HepG2 (cell line): ENCODE measurements around the gene AUP1. TPM values are rescaled to one million over a fixed set of nuclear protein-coding genes. Genes with fewer than 3 reads are reported as not detected.

Source experiments
- ATAC-seq: fragments of 200-7000 bp; cut with Tn5 transposase; 3 replicates; pipeline ENCODE4 v1.9.1; 2020; ENCODE audit warnings: mild to moderate bottlenecking, moderate library complexity
- BruUV-seq: library from RNA; stranded (reverse); fragments of 400-500 nt; replicated peaks from 2 replicates; lab custom pipeline; 2021; lab: Mats Ljungman, UMichigan
- CTCF ChIA-PET: fragments of 300-600 bp; formaldehyde crosslinking; extraction: SDS; loops from one replicate; lab custom pipeline; 2021; ENCODE audit warnings: low total read pairs, inconsistent platforms, low intra/inter-chr PET ratio; lab: Yijun Ruan, JAX
- POLR2A ChIA-PET: fragments of 350-600 bp; sonication (Branson Sonifier 250); formaldehyde crosslinking; loops from one replicate; lab custom pipeline; 2020; ENCODE audit warnings: antibody characterized with exemption, inconsistent platforms; lab: Yijun Ruan, JAX
- DNase-seq: peaks from one replicate; pipeline ENCODE4 v3.0.0-alpha.2; 2015; ENCODE audit warnings: low spot score
- FAIRE-seq: peaks from 3 replicates; lab custom pipeline; 2011; peaks lifted over from hg19 to GRCh38; lab: Jason Lieb, UNC
- H2AFZ ChIP-seq: one replicate; pipeline ENCODE4 v1.6.1; 2011; ENCODE audit warnings: low read length, inconsistent platforms
- H3K27ac ChIP-seq: fragments of 300-600 bp; 3 replicates; pipeline ENCODE4 v1.8.0; 2011; ENCODE audit warnings: mixed run types, mild to moderate bottlenecking, mixed read lengths, low read length, inconsistent platforms; ENCODE audit not compliant: insufficient read depth; ENCODE audit errors: extremely low read length
- H3K27me3 ChIP-seq, 2 experiments: fragments of 200-600 bp in 1 of 2; 2 replicates in 1 of 2; 3 replicates in 1 of 2; pipeline versions ENCODE4 v1.6.0 to v1.8.0; 2011; ENCODE audit warnings: low read length in 2 of 2, mild to moderate bottlenecking in 2 of 2, moderate library complexity in 2 of 2, inconsistent platforms in 1 of 2; ENCODE audit not compliant: insufficient read depth in 2 of 2, control insufficient read depth in 1 of 2
- H3K36me3 ChIP-seq, 2 experiments: fragments of 200-600 bp in 1 of 2; replicated peaks in 1 of 2; 2 replicates in 1 of 2; 3 replicates in 1 of 2; pipeline versions ENCODE4 v1.5.1 to v1.8.0; 2011; ENCODE audit warnings: low read length in 2 of 2, inconsistent platforms in 1 of 2; ENCODE audit not compliant: insufficient read depth in 2 of 2, control insufficient read depth in 1 of 2
- H3K4me1 ChIP-seq: 2 replicates; pipeline ENCODE4 v1.5.1; 2012; ENCODE audit warnings: low read length, inconsistent platforms; ENCODE audit not compliant: insufficient read depth
- H3K4me2 ChIP-seq: 2 replicates; pipeline ENCODE4 v1.6.0; 2011; ENCODE audit warnings: low read depth, low read length, inconsistent platforms
- H3K4me3 ChIP-seq, 3 experiments: fragments of 200-600 bp in 1 of 3; sonication (generic), shearing (Covaris generic) in 1 of 3; replicated peaks in 1 of 3; 2 replicates each; pipeline ENCODE4 v1.5.1; 2011 to 2016; ENCODE audit warnings: low read length in 3 of 3, inconsistent platforms in 2 of 3, low read depth in 2 of 3, mild to moderate bottlenecking in 2 of 3, control low read depth in 1 of 3, mixed read lengths in 1 of 3; ENCODE audit not compliant: insufficient read depth in 1 of 3
- H3K79me2 ChIP-seq: one replicate; pipeline ENCODE4 v1.6.1; 2011; ENCODE audit warnings: low read length, inconsistent platforms; ENCODE audit not compliant: insufficient read depth
- H3K9ac ChIP-seq: 2 replicates; pipeline ENCODE4 v1.6.0; 2011; ENCODE audit warnings: mild to moderate bottlenecking, low read depth, low read length, inconsistent platforms; ENCODE audit not compliant: insufficient read depth
- H3K9me3 ChIP-seq: 2 replicates; pipeline ENCODE4 v1.5.1; 2012; ENCODE audit warnings: mild to moderate bottlenecking, low read length
- H4K20me1 ChIP-seq: 2 replicates; pipeline ENCODE4 v1.6.0; 2011; ENCODE audit warnings: inconsistent platforms, mild to moderate bottlenecking, low read length, moderate library complexity; ENCODE audit not compliant: insufficient read depth
- ADNP ChIP-seq: sonication (generic); formaldehyde crosslinking; IDR thresholded peaks from 2 replicates; pipeline ENCODE4 v1.4.0; 2020; ENCODE audit warnings: missing genetic modification reagents
- ASH2L ChIP-seq: fragments of 300-600, 200-600 bp; sonication (generic); IDR thresholded peaks from 2 replicates; pipeline ENCODE4 v1.7.0; 2017; ENCODE audit warnings: low read depth, mild to moderate bottlenecking, moderate library complexity, mixed read lengths, low read length; ENCODE audit not compliant: insufficient read length
- CBFB ChIP-seq: sonication (generic); formaldehyde crosslinking; IDR thresholded peaks from 2 replicates; pipeline ENCODE4 v1.4.0; 2020; ENCODE audit warnings: missing genetic modification reagents
- CREB1 ChIP-seq, 2 experiments: fragments of 450-650 bp in 1 of 2; IDR thresholded peaks; 2 replicates each; pipeline ENCODE4 v1.6.1; 2016 to 2017; ENCODE audit warnings: control low read depth in 1 of 2, mild to moderate bottlenecking in 1 of 2, missing compliant biosample characterization in 1 of 2, missing genetic modification characterization in 1 of 2
- HOXA7 ChIP-seq: sonication (generic); formaldehyde crosslinking; IDR thresholded peaks from 2 replicates; pipeline ENCODE4 v1.8.1; 2022; ENCODE audit warnings: mild to moderate bottlenecking, missing genetic modification reagents, moderate library complexity
- KDM2A ChIP-seq: sonication (generic); formaldehyde crosslinking; IDR thresholded peaks from 2 replicates; pipeline ENCODE4 v1.4.0; 2020; ENCODE audit warnings: low read depth, missing genetic modification reagents, borderline replicate concordance
- NBN ChIP-seq: fragments of 450-650 bp; conservative IDR thresholded peaks from 2 replicates; pipeline ENCODE4 v1.6.1; 2017
- NR1H2 ChIP-seq: sonication (generic); formaldehyde crosslinking; IDR thresholded peaks from 2 replicates; pipeline ENCODE4 v1.8.1; 2022; ENCODE audit warnings: low read depth, missing genetic modification reagents, borderline replicate concordance
- NR2F6 ChIP-seq, 2 experiments: IDR thresholded peaks; 2 replicates each; pipeline ENCODE4 v1.6.1; 2016; ENCODE audit warnings: antibody characterized with exemption in 1 of 2, mild to moderate bottlenecking in 1 of 2
- POLR2AphosphoS5 ChIP-seq: IDR thresholded peaks from 2 replicates; pipeline ENCODE4 v1.6.1; 2012; ENCODE audit warnings: low read depth, low read length
- REXO4 ChIP-seq: sonication (generic); formaldehyde crosslinking; IDR thresholded peaks from 2 replicates; pipeline ENCODE4 v1.8.0; 2022; ENCODE audit warnings: missing genetic modification reagents, mild to moderate bottlenecking, borderline replicate concordance
- TAF15 ChIP-seq: fragments of 200-400 bp; formaldehyde crosslinking; IDR thresholded peaks from one replicate; pipeline ENCODE4 v1.6.1; 2018; ENCODE audit warnings: mild to moderate bottlenecking, low read depth, low read length; ENCODE audit not compliant: poor library complexity, severe bottlenecking
- TARDBP ChIP-seq: sonication (generic); formaldehyde crosslinking; IDR thresholded peaks from 2 replicates; pipeline ENCODE4 v1.8.0; 2022; ENCODE audit warnings: mild to moderate bottlenecking, missing genetic modification reagents
- WGBS: methylation state at CpG from one replicate; pipeline ENCODE4 v1.1.6; 2017; ENCODE audit warnings: low lambda C conversion rate; 5-methylcytosine and 5-hydroxymethylcytosine counted together
- in situ Hi-C: cut with HindIII; loops from 2 replicates; pipeline ENCODE4 v1.10.0; 2017; ENCODE audit warnings: low pct_unique_long_range_greater_than_20kb; ENCODE audit not compliant: extremely low pct_ligation_motif_present
- intact Hi-C: fragments of 100-400 bp; cut with micrococcal nuclease; formaldehyde crosslinking; loops from one replicate; pipeline ENCODE4 v1.10.0; 2022; ENCODE audit not compliant: unreplicated experiment
- polyA plus RNA-seq, 8 experiments: library from polyadenylated mRNA; depleted of rRNA in 3 of 8; stranded (reverse) in 7 of 8; unstranded in 1 of 8; fragments of >200 nt; fragmentation: Illumina TruSeq in 4 of 8; extraction: Trizol in 4 of 8; gene quantifications; 2 replicates each; pipeline versions ENCODE4 v1.2.1 to v1.2.3, GENCODE V29; 2011 to 2016; ENCODE audit warnings: low read depth in 4 of 8, missing spikeins in 1 of 8, mixed read lengths in 1 of 8; ENCODE audit not compliant: insufficient read depth in 1 of 8
- total RNA-seq, 5 experiments: library from RNA; depleted of rRNA; stranded (reverse); fragments of >200 nt; fragmentation: Illumina TruSeq; extraction: Trizol; gene quantifications; 2 replicates each; pipeline ENCODE4 v1.2.3, GENCODE V29; 2016; ENCODE audit warnings: low read depth in 1 of 5
- TF ChIP-seq, protein P1 (sequence below): sonication (generic); formaldehyde crosslinking; IDR thresholded peaks from 2 replicates; pipeline ENCODE4 v1.5.0; 2020; ENCODE audit warnings: mild to moderate bottlenecking, missing genetic modification reagents
- TF ChIP-seq, protein P2 (sequence below): IDR thresholded peaks from 2 replicates; pipeline ENCODE4 v1.6.1; 2012; ENCODE audit warnings: inconsistent platforms
- TF ChIP-seq, protein P3 (sequence below): IDR thresholded peaks from 2 replicates; pipeline ENCODE4 v1.6.1; 2016; ENCODE audit warnings: missing biosample characterization, missing genetic modification reagents, low read depth
- TF ChIP-seq, protein P4 (sequence below): sonication (generic); formaldehyde crosslinking; IDR thresholded peaks from 2 replicates; pipeline ENCODE4 v1.5.0; 2020; ENCODE audit warnings: mild to moderate bottlenecking, low read depth, missing genetic modification reagents, borderline replicate concordance

Gene AUP1
- total and polyA plus RNA-seq, 2 of the 13 experiments (the other 11 are each of a cell fraction or from before 2014, with no cell fraction given) = 174 to 267 TPM

DNA sequence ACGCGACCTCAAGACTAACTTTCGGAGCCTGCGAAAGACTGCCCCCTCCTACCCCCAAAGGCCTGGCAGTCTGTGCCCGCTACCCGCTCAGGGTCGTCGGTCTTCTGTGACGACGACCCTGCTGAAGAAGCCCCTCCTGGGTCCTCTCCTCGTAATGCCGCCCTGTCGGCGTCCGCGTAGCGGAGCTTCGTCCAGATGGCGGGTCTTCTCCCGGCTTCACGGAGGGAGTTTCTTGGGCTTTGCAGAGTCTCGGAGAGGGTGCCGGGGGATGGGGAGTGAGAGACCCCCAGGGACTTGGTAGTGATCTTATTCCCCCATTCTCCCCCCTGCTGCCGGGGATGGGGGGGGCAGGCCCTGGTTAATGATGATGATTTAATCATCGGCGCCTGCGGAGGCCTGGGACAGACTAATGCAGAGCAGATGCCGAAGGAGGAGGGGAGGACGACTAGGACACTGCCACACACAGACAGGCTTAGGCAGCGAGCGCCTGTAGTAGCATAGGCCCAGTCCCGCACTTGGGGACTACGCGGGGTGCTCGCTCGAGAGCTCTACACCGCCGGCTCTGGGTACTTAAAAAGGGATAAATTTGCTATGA lies 21.5 kb downstream of the AUP1 start:
- in situ Hi-C loops (no loop called here), intact Hi-C loops (loop anchor here (1.0 to 2.0 kb wide), 3 partner anchors 21 to 79 kb away; partner anchors contain the start of genes AUP1, HTRA2 and TTC31)
- no TSS peak for BruUV-seq
- DNase-seq (no peak), FAIRE-seq (no peak), ATAC-seq (peak; percentile 59)
- peaks cover 79% of the 10 kb centered on the region for H3K4me1 ChIP-seq
- H3K4me2 ChIP-seq = peak overlapping the region; percentile 98
- H3K79me2 ChIP-seq = peaks cover 38% of the 10 kb centered on the region
- WGBS = under 1% methylated on average over 38 of the region's 38 CpGs
- H2AFZ ChIP-seq = no peak overlapping the region
- peak overlapping the region; percentile 94 for H3K9ac ChIP-seq
- ChIA-PET CTCF (interaction anchor here (1.6 to 1.7 kb wide), 2 partner anchors 24 to 25 kb away, joined by 8 to 10 read pairs; partner anchors contain the start of genes CCDC142 and TTC31), POLR2A (interaction anchor here (0.8 to 16.5 kb wide), 10 partner anchors 9 to 79 kb away, joined by 3 to 795 read pairs (median 6); partner anchors contain the start of genes AUP1, CCDC142, DQX1 and HTRA2)
- peak overlapping the region; percentile 95 for H3K27ac ChIP-seq
- H3K27me3 ChIP-seq = no peaks in the 10 kb centered on the region; a peak in 1 of 5 replicates
- H4K20me1 ChIP-seq = no peaks in the 10 kb centered on the region
- H3K4me3 ChIP-seq = peak overlapping the region; percentile 79 to 97 (median 95)
- no peaks in the 10 kb centered on the region for H3K9me3 ChIP-seq
- H3K36me3 ChIP-seq = no peaks in the 10 kb centered on the region; a peak in 3 of 5 replicates
- TF ChIP-seq TAF15 (peak; percentile 88), ADNP (CRISPR knock-in tag) (no peak), REXO4 (CRISPR knock-in tag) (no peak), CREB1 (IDR thresholded peaks at IDR 0.05) (no peak), CREB1 (CRISPR knock-in tag; IDR thresholded peaks at IDR 0.05) (peak; percentile 19), HOXA7 (CRISPR knock-in tag) (no peak), KDM2A (peak; percentile 52), NBN (no peak), ASH2L (peak; percentile 40), NR2F6 (IDR thresholded peaks at IDR 0.05) (0 out of 2 replicates have a peak, but pooled peaks have one; percentile 5), NR2F6 (CRISPR knock-in tag; IDR thresholded peaks at IDR 0.05) (no peak), TARDBP (CRISPR knock-in tag) (0 out of 2 replicates have a peak, but pooled peaks have one; percentile 7), CBFB (CRISPR knock-in tag) (no peak; the same call in 1 of the 2 replicates), POLR2AphosphoS5 (no peak; the same call in 1 of the 2 replicates), NR1H2 (CRISPR knock-in tag) (no peak)
- TF ChIP-seq, protein P1, sequence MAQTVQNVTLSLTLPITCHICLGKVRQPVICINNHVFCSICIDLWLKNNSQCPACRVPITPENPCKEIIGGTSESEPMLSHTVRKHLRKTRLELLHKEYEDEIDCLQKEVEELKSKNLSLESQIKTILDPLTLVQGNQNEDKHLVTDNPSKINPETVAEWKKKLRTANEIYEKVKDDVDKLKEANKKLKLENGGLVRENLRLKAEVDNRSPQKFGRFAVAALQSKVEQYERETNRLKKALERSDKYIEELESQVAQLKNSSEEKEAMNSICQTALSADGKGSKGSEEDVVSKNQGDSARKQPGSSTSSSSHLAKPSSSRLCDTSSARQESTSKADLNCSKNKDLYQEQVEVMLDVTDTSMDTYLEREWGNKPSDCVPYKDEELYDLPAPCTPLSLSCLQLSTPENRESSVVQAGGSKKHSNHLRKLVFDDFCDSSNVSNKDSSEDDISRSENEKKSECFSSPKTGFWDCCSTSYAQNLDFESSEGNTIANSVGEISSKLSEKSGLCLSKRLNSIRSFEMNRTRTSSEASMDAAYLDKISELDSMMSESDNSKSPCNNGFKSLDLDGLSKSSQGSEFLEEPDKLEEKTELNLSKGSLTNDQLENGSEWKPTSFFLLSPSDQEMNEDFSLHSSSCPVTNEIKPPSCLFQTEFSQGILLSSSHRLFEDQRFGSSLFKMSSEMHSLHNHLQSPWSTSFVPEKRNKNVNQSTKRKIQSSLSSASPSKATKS (CRISPR knock-in tag) = no peak
- TF ChIP-seq, protein P2, sequence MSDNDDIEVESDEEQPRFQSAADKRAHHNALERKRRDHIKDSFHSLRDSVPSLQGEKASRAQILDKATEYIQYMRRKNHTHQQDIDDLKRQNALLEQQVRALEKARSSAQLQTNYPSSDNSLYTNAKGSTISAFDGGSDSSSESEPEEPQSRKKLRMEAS = peak; percentile 52
- TF ChIP-seq, protein P3, sequence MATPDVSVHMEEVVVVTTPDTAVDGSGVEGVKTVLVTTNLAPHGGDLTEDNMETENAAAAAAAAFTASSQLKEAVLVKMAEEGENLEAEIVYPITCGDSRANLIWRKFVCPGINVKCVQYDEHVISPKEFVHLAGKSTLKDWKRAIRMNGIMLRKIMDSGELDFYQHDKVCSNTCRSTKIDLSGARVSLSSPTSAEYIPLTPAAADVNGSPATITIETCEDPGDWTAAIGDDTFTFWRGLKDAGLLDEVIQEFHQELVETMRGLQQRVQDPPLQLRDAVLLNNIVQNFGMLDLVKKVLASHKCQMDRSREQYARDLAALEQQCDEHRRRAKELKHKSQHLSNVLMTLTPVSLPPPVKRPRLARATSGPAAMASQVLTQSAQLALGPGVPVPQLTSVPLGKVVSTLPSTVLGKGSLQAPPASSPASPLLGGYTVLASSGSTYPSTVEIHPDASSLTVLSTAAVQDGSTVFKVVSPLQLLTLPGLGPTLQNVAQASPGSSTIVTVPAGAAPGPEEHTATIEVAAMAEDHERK (CRISPR knock-in tag) = no peak
- TF ChIP-seq, protein P4, sequence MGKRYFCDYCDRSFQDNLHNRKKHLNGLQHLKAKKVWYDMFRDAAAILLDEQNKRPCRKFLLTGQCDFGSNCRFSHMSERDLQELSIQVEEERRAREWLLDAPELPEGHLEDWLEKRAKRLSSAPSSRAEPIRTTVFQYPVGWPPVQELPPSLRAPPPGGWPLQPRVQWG (CRISPR knock-in tag) = no peak
